Transverse colon (tissue), 4 donors: ENCODE measurements around the gene MIER2. TPM values are rescaled to one million over a fixed set of nuclear protein-coding genes. Genes with fewer than 3 reads are reported as not detected.

Experiments
- DNase-seq: peaks from one replicate; pipeline ENCODE4 v3.0.0-alpha.2; 2019
- H3K27ac ChIP-seq, 4 donors: fragments of 200-600 bp; sonication (generic); 2 replicates each; pipeline ENCODE4 v1.5.1; 2016 to 2018; ENCODE audit warnings: inconsistent platforms in 4 of 4
- H3K27me3 ChIP-seq: fragments of 200-600 bp; sonication (generic); 2 replicates; pipeline ENCODE4 v1.5.1; 2017; ENCODE audit warnings: inconsistent platforms
- H3K36me3 ChIP-seq, 4 donors: fragments of 200-600 bp; sonication (generic); 2 replicates each; pipeline ENCODE4 v1.5.1; 2017 to 2019; ENCODE audit warnings: inconsistent platforms in 4 of 4
- H3K4me1 ChIP-seq, 4 donors: fragments of 200-600 bp; sonication (generic); 2 replicates each; pipeline ENCODE4 v1.5.1; 2017 to 2020; ENCODE audit warnings: inconsistent platforms in 4 of 4
- H3K4me3 ChIP-seq, 4 donors: fragments of 200-600 bp; sonication (generic); 1 replicate in 1 of 4; 2 replicates in 3 of 4; pipeline versions ENCODE4 v1.5.1 to v1.6.1; 2017 to 2019; ENCODE audit warnings: inconsistent platforms in 4 of 4
- H3K9me3 ChIP-seq, 2 donors: fragments of 200-600 bp; sonication (generic); 2 replicates each; pipeline ENCODE4 v1.5.1; 2017 to 2019; ENCODE audit warnings: inconsistent platforms in 2 of 2
- CTCF ChIP-seq, 5 experiments: fragments of 200-600 bp in 3 of 5; fragments of 450-650 bp in 2 of 5; sonication (generic) in 3 of 5; IDR thresholded peaks; 1 replicate in 2 of 5; 2 replicates in 3 of 5; pipeline ENCODE4 v1.5.1; 2016 to 2017; ENCODE audit warnings: antibody characterized with exemption in 5 of 5, inconsistent platforms in 3 of 5, mild to moderate bottlenecking in 2 of 5, moderate library complexity in 1 of 5
- EP300 ChIP-seq: sonication (generic); formaldehyde crosslinking; IDR thresholded peaks from one replicate; pipeline ENCODE4 v1.6.1; 2017; ENCODE audit warnings: antibody characterized with exemption, low read depth
- POLR2A ChIP-seq: fragments of 450-650 bp; IDR thresholded peaks from one replicate; pipeline ENCODE4 v1.6.1; 2016; ENCODE audit warnings: antibody characterized with exemption, mild to moderate bottlenecking, moderate library complexity
- POLR2AphosphoS5 ChIP-seq, 3 donors: sonication (generic); formaldehyde crosslinking; IDR thresholded peaks; one replicate each; pipeline ENCODE4 v1.6.1; 2016; ENCODE audit warnings: antibody characterized with exemption in 3 of 3
- WGBS, 2 donors: methylation state at CpG; one replicate each; pipeline ENCODE4 v1.1.5; 2018; ENCODE audit warnings: low coverage in 1 of 2; 5-methylcytosine and 5-hydroxymethylcytosine counted together
- in situ Hi-C, 4 donors: fragments of 200-750 bp; cut with MboI; loops; one replicate each; pipeline versions ENCODE4 v1.15.0 to v1.15.1; 2017; ENCODE audit warnings: low sequenced_read_pairs in 3 of 4, low pct_ligation_motif_present in 1 of 4, low pct_unique_long_range_greater_than_20kb in 1 of 4
- intact Hi-C: fragments of 100-400 bp; cut with DNase I; formaldehyde crosslinking; loops from one replicate; pipeline ENCODE4 v1.15.1; 2023; ENCODE audit warnings: low total_unique reads
- total RNA-seq, 4 donors: library from RNA; depleted of rRNA; stranded (reverse); fragments of >200 nt; gene quantifications; one replicate each; pipeline ENCODE4 v1.1.0, GENCODE V29; 2016

The MIER2 gene
- total RNA-seq, 4 donors from 2014 or later, result 8.2 to 41.1 (median 16.7) TPM

GRCh38 chr19:342801-343421 is 1.7 kb downstream of the MIER2 start:
- no peaks in the 10 kb centered on the region for H3K9me3 ChIP-seq
- H3K4me1 ChIP-seq, result peaks cover 11 to 39% (median 32%) of the 10 kb centered on the region in 4 donors
- H3K4me3 ChIP-seq, result peak overlapping the region in 2 of 4 donors; percentile 92 to 95
- peak; percentile 59 for DNase-seq
- intact Hi-C loops (no loop called here), in situ Hi-C loops (no loop called here)
- H3K36me3 ChIP-seq, result no peaks in the 10 kb centered on the region
- H3K27me3 ChIP-seq, result peaks cover 3% of the 10 kb centered on the region
- 64 to 70% methylated on average over 5 to 14 of the region's 14 CpGs for WGBS, 2 donors
- TF ChIP-seq POLR2AphosphoS5 (IDR thresholded peaks at IDR 0.05) (no peak), POLR2A (no peak), CTCF (IDR thresholded peaks at IDR 0.05) (no peak), EP300 (no peak)
- peak overlapping the region; percentile 76 to 83 (median 80) for H3K27ac ChIP-seq

GRCh38 chr19:342128-342455 is 2.5 kb downstream of the MIER2 start:
- in situ Hi-C loops (no loop called here), intact Hi-C loops (no loop called here)
- no peaks in the 10 kb centered on the region for H3K27me3 ChIP-seq
- H3K9me3 ChIP-seq, result no peaks in the 10 kb centered on the region
- TF ChIP-seq EP300 (no peak), POLR2A (no peak), CTCF (IDR thresholded peaks at IDR 0.05) (no peak), POLR2AphosphoS5 (IDR thresholded peaks at IDR 0.05) (no peak)
- 93 to 100% methylated on average over 1 to 10 of the region's 10 CpGs for WGBS, 2 donors
- H3K36me3 ChIP-seq, result no peaks in the 10 kb centered on the region
- DNase-seq, result no peak
- H3K27ac ChIP-seq, result peak overlapping the region in 1 of 4 donors; percentile 80
- H3K4me3 ChIP-seq, result peak overlapping the region in 1 of 4 donors; percentile 92
- peaks cover 11 to 39% (median 32%) of the 10 kb centered on the region in 4 donors for H3K4me1 ChIP-seq

- no peaks in the 10 kb centered on the region for H3K9me3 ChIP-seq
- no peaks in the 10 kb centered on the region for H3K36me3 ChIP-seq
- H3K4me1 ChIP-seq, result peaks cover 11 to 39% (median 32%) of the 10 kb centered on the region in 4 donors
- H3K27ac ChIP-seq, result no peak overlapping the region
- H3K27me3 ChIP-seq, result no peaks in the 10 kb centered on the region
- intact Hi-C loops, result no loop called here
- no peak overlapping the region for H3K4me3 ChIP-seq
- TF ChIP-seq POLR2A, result no peak
- no peak for TF ChIP-seq EP300
- no peak for TF ChIP-seq CTCF (IDR thresholded peaks at IDR 0.05)
- TF ChIP-seq POLR2AphosphoS5 (IDR thresholded peaks at IDR 0.05), result no peak
- in situ Hi-C loops, result no loop called here
- no peak for DNase-seq
- 75 to 100% methylated on average over 1 to 12 of the region's 12 CpGs for WGBS, 2 donors
Observed at GRCh38 chr19:341386-342127, 3.0 kb downstream of the MIER2 start.

GRCh38 chr19:340620-341385 is 3.8 kb downstream of the MIER2 start:
- Histone ChIP-seq H3K36me3 (no peaks in the 10 kb centered on the region), H3K4me3 (no peak overlapping the region), H3K27ac (no peak overlapping the region), H3K4me1 (peaks cover 11 to 39% (median 32%) of the 10 kb centered on the region in 4 donors), H3K9me3 (no peaks in the 10 kb centered on the region), H3K27me3 (no peaks in the 10 kb centered on the region)
- no peak for TF ChIP-seq CTCF (IDR thresholded peaks at IDR 0.05)
- no peak for TF ChIP-seq POLR2AphosphoS5 (IDR thresholded peaks at IDR 0.05)
- TF ChIP-seq POLR2A, result no peak
- no peak for TF ChIP-seq EP300
- intact Hi-C loops, result no loop called here
- WGBS, 2 donors, result 84 to 86% methylated on average over 3 to 15 of the region's 15 CpGs
- in situ Hi-C loops, result no loop called here
- DNase-seq, result no peak
